NK-92 (cell line): ENCODE data around the gene SKI.

Experiments used
- DNase-seq: peaks from one replicate; lab custom pipeline; 2025; ENCODE audit not compliant: unreplicated experiment; lab: John Stamatoyannopoulos, UW

SKI gene

GRCh38 chr1:2194319-2194897, 33.7 kb upstream of the SKI start, which contains the start of gene FAAP20:
Gene FAAP20 (minus strand): TSS chr1:2194772. CDS start chr1:2194749, 23 bp downstream.
- no peak for DNase-seq

DNA sequence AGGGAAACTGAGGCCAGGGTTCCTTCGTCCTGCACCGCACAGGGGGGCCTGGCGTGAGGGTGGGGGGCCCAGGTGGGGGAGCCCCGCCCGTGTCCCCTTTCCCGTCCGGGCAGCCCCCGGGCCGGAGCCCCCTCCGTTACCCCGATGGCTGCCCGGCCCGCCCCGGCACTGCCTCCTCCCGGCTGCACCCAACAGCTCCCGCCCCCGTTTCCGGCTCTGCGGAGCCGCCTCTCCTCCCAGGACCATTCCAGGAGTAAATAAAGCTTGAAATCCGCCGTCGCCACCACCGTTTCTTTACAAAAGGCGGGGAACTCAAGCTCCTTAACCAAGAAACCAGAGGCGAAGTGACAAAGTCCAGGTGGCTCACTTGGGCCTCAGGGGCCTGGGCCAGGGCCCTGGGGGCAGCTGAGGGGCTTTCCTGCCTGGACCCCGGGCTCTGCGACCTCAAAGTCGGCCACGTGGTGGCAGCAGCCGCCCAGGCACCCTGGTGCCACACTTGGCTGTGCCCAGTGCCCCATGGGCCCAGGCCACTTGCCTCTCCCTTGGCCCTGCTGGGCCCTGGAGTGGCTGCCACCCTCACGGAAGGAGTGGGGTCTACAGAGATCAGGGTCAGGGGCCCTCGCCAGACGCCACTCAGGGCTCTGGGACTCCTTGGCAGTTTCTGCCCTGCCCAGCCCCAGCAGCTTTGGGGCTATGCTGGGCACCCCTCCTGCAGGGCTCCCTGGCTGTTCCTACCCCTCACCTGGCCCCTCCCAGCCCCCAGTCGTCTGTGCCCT, 33.0 kb upstream of the SKI start:
- DNase-seq = no peak

DNA sequence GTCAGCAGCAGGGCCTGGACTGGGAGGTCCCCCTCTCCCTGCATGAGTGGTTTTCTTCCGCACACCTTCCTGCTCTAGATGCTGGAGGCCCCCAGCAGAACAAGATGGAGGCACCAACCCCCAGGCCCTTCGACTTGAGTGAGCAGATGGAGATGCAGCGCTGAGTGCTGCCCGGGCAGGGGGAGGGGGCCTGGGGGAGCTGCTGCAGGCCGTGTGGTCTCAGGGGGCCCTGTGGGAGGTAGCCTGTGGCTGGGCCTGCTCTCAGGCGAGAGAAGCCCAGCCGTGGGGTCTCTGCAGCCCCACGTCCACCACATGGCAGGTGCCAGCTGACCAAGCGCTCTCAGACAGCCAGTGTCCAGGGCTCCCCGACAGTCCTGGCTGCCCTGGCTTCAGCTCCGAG, 32.3 kb upstream of the SKI start:
- DNase-seq = no peak

GRCh38 chr1:2196901-2197638, 31.0 kb upstream of the SKI start:
- DNase-seq = no peak

DNA sequence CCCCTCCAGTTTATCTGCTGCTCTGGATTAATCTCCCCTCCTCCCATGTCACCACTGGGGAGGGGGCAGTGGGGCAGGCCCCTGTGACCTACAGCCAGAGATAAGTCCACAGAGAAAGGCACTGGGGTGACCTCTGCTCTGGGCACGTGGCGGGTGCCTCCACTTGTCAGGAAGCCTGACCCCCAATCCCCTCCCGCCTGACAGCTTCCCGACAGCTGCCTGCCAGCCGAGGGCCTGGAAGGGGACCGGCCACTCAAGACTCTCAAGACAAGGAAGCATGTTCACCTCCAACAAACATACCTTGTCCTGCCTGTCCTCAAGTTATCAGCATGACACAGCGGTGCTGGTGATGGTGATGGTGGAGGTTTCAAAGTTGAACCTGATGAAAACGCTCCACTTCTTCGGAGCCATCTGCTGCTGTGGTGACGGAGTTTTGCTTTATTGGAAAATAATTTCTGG, 30.4 kb upstream of the SKI start:
- no peak for DNase-seq

DNA sequence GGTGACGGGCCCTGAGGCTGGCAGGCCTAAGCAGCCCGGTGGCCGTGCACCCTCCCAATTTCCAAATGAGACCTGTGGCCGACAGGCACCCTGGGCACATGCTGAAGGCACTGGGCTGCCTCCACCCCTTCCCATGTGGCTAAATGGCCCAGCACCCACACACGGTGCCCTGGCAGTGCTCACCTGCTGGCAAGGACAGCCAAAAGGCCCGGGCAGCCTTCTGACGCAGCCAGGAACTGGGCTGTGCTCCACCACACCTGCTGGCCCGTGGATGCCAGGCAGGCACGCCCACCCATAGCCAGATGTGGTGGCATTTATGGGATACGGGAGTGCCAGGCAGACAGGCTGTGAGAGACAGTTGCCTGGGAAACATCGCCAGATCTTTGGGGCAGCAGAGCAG, 29.5 kb upstream of the SKI start:
- DNase-seq = no peak

DNA sequence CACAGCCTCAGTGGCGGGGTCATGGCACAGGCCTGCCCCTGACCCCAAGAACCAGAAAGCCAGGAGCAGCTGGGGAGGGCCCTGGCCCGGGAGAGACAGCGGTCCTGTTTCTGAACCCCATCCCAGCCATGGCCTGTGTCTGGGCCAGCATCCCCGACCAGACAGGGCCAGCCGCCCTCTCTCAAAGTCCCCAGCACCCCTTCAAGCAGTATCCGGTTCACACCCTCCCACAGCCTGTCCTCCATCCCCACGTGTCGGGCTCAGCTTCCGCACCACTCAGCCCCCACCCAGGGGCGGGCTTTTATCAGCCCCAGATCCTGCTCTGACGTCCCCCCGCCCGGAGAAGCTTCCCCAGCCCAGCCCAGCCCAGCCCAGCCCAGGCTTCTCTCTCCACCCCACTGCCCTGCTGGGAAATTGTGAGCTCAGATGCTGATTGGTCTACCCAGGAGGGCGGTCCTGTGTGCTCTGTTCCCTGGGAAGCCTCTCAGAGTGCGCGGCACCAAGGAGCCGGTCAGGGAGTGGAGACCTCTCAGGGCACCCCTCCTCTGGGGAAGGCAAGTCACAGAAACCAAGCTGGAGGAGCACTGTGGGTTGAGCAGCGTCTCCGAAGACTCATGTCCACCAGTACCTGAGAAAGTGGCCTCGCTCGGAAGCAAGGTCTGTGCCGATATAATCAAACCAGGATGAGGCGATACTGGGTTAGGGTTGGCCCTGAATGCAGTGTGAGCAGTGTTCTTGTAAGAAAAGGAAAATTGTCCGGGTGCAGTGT, 28.9 kb upstream of the SKI start:
- DNase-seq = no peak

GRCh38 chr1:2200308-2200943, 27.7 kb upstream of the SKI start:
- no peak for DNase-seq

- DNase-seq = no peak
These were observed 27.1 kb upstream of the SKI start for GRCh38 chr1:2201062-2201461.

DNA sequence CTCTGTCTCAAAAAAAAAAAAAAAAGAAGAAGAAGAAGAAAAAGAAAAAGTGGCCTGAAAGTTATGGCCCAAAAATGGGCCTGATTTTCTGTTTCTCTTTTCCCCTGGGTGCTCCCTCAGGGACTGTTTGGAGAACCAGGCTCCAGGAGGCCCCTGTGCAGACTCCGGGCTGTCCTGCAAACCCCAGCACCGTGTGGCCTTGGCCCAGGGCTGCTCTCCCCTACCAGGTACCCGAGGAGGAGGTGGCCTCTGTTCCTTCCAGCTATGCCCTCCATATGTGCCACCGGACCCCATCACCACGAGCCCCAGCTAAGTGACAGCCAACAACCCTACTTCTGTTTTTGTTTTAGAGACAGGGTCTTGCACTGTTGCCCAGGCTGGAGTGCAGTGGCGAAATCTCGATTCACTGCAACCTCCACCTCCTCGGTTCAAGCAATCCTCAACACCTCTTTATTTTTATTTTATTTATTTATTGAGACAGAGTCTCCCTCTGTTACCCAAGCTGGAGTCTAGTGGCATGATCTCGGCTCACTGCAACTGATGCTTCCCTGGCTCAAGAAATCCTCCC, 26.0 kb upstream of the SKI start:
- DNase-seq = no peak

DNA sequence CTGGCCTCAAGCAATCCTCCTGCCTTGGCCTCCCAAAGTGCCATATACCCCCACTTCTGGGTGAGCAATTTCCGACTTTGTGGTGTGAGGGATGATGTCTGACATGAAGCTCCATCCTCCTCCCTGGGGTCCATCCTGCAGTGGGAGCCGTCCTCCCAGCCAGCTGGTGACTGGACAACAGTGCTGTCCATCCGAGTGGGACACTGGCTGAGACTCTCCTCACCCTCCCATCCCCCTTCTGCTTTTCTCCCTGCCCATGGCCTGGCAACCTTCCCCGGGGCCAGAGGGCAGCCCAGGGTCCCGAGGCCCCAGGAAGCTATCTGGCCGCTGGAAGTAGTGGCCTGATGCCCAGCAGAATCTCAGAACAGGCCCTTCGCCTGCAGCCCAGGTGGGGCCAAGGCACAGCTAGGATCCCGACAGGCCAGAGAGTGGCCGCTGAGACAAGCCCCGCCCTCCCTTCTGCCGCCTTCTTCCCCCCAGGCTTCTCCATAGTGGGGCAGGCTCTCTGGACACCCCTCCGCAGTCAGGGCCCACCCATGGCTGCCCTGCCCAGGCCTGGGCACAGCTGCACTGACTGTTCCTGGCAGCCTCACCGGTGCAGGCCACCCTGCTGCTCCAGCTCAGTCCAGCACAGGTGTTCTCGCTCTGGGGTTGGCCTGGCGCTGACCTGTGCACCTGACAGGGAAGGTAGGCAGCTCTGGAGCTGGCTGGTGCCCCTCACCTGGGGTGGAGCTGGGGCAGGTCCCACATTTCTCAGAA, 25.1 kb upstream of the SKI start:
- DNase-seq = no peak

- no peak for DNase-seq
These were observed 24.3 kb upstream of the SKI start for GRCh38 chr1:2203671-2204414.

DNA sequence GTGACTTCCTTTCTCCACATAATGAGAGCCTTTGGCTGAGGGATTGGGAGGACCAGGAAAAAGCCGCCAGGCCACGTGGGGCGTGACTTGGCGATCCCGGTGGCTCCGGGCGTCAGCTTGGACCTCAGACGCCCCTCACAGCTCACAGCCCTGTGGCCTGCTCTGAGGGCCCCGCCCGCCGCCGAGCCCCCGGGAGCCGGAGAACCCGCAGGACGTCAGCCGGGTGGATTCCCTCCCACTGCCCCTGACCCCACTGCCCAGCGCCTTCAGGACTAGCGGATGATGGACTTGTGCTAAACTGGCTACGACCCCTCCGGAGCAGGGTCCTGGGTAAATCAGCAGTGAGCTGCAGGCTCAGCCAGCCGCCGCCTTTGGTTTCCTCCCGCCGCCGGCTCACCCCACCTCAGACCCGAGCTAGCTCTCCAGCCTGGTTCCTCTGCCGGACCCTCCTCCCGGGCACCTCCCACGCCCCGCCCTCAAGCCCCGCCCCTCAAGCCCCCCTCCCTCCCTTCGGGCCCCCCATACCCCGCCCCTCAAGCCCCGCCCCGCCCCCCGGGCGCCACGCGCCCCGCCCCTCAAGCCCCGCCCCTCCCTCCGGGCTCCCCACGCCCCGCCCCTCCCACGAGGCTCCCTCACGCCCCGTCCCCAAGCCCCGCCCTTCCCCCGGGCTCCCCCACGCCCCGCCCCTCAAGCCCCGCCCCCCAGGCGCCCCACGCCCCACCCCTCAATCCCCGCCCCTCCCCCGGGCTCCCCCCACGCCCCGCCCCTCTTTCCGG, 23.5 kb upstream of the SKI start:
- DNase-seq = peak; percentile 69

DNA sequence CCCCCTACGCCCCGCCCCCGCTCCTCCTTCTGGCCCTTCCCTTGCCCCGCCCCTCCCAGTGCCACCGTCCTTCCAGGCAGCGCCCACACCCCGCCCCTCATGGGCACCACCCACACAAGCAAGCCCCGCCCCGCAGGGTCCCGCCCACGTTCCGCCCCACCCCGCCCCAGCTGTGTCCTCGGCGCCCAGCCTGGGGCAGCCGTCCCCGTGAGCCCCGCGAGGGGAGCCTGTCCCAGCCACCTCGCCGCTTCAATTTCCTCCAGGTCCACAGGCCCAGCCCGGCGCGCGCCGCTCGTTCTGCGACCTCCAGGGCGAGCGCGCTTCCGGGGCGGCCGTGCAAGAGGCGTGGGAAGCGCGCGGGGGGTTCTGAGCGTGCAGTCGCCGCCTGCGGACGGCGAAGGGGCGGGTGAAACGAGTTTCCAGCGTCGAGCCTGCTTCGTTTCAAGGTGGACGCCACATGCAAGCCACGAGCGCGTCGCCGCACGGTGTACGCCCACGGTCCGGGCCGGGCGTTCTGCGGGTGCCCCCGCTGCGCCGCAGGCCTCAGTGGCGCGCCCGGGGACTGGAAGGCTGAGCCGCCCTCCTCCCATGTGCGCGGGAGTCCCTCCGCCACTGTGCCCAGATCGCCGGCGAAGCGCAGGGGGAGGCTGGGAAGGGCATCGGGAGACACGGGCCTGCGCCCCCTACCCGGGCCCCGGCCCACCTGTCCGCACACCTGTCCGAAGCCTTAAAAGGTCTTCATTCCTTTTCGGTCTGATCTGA, 22.7 kb upstream of the SKI start:
- DNase-seq = no peak

GRCh38 chr1:2206813-2207487, 21.2 kb upstream of the SKI start:
- no peak for DNase-seq

GRCh38 chr1:2208309-2209239, 19.5 kb upstream of the SKI start:
- DNase-seq = no peak
